ENCODE measurements around the gene CNIH2.

DNA sequence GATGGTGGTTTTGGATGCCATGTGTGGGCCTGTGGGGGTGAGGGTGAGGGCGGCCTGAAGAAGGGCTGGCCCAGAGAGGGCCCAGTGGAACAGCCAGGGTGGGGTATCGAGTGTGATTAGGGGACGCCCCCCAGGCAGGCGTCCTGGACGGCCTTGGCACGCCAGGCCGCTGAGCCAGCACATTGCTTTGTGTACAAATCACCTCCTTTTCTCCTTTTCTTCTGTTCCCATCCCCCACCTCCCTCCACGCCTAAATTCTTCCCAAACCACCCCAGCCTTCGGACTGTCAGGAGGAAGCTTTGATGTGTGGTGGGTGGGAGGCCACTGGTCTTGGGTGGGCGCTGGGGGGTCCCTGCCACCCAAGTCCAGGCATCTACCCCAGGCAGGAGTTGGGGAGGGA is 46.7 kb downstream of the CNIH2 start:
- TF ChIP-seq, protein P1, sequence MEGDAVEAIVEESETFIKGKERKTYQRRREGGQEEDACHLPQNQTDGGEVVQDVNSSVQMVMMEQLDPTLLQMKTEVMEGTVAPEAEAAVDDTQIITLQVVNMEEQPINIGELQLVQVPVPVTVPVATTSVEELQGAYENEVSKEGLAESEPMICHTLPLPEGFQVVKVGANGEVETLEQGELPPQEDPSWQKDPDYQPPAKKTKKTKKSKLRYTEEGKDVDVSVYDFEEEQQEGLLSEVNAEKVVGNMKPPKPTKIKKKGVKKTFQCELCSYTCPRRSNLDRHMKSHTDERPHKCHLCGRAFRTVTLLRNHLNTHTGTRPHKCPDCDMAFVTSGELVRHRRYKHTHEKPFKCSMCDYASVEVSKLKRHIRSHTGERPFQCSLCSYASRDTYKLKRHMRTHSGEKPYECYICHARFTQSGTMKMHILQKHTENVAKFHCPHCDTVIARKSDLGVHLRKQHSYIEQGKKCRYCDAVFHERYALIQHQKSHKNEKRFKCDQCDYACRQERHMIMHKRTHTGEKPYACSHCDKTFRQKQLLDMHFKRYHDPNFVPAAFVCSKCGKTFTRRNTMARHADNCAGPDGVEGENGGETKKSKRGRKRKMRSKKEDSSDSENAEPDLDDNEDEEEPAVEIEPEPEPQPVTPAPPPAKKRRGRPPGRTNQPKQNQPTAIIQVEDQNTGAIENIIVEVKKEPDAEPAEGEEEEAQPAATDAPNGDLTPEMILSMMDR (IDR thresholded peaks at IDR 0.05) = no peak
- TF ChIP-seq POLR2A (IDR thresholded peaks at IDR 0.05) = no peak
